BLaER1 treated with 17β-estradiol and CSF1 and Interleukin-3, amounts not matched to agents 10 nM and 100 nM (cell line): ENCODE results near the gene VSIG10L2.

Source experiments
- H3K27ac ChIP-seq, 11 experiments: shearing (Covaris generic); formaldehyde crosslinking; 2 replicates each; pipeline ENCODE4 v1.8.1; 2022
- H3K27me3 ChIP-seq, 11 experiments: shearing (Covaris generic); formaldehyde crosslinking; 2 replicates each; pipeline ENCODE4 v1.8.1; 2022
- H3K36me3 ChIP-seq, 11 experiments: shearing (Covaris generic); formaldehyde crosslinking; 2 replicates each; pipeline ENCODE4 v1.8.1; 2022
- H3K4me1 ChIP-seq, 10 experiments: shearing (Covaris generic); formaldehyde crosslinking; 2 replicates each; pipeline ENCODE4 v1.8.1; 2022
- H3K4me2 ChIP-seq, 11 experiments: shearing (Covaris generic); formaldehyde crosslinking; 2 replicates each; pipeline ENCODE4 v1.8.1; 2022
- H3K4me3 ChIP-seq, 10 experiments: shearing (Covaris generic); formaldehyde crosslinking; 2 replicates each; pipeline ENCODE4 v1.8.1; 2022
- H3K9ac ChIP-seq, 11 experiments: shearing (Covaris generic); formaldehyde crosslinking; 2 replicates each; pipeline ENCODE4 v1.8.1; 2022
- H3K9me3 ChIP-seq, 11 experiments: shearing (Covaris generic); formaldehyde crosslinking; replicated peaks in 1 of 11; 2 replicates each; pipeline ENCODE4 v1.8.1; 2022
- H4K20me1 ChIP-seq, 11 experiments: shearing (Covaris generic); formaldehyde crosslinking; 2 replicates each; pipeline ENCODE4 v1.8.1; 2022
- Cebpa-rat ChIP-seq, 11 experiments: shearing (Covaris generic); IDR thresholded peaks; 2 replicates each; pipeline ENCODE4 v1.8.1; 2022

VSIG10L2 gene

GRCh38 chr11:125987066-125987641 is 41.3 kb downstream of the VSIG10L2 start:
- Histone ChIP-seq H3K27ac (no peak overlapping the region), H3K9me3 (peaks cover 0 to 13% (median 4%) of the 10 kb centered on the region in 11 experiments; a peak in 6 of 22 replicates), H3K4me3 (no peak overlapping the region), H3K27me3 (no peaks in the 10 kb centered on the region), H3K9ac (no peak overlapping the region), H4K20me1 (no peaks in the 10 kb centered on the region), H3K4me2 (no peak overlapping the region), H3K4me1 (peaks cover 7 to 13% (median 11%) of the 10 kb centered on the region in 10 experiments), H3K36me3 (no peaks in the 10 kb centered on the region)
- TF ChIP-seq Cebpa-rat (IDR thresholded peaks at IDR 0.05) = no peak

GRCh38 chr11:125990244-125990643 is 44.4 kb downstream of the VSIG10L2 start:
- Histone ChIP-seq H3K27ac (no peak overlapping the region), H3K4me2 (no peak overlapping the region), H3K36me3 (no peaks in the 10 kb centered on the region), H3K9me3 (peaks cover 0 to 9% (median 3%) of the 10 kb centered on the region in 11 experiments; a peak in 6 of 22 replicates), H3K4me3 (no peak overlapping the region), H4K20me1 (no peaks in the 10 kb centered on the region), H3K9ac (no peak overlapping the region), H3K27me3 (no peaks in the 10 kb centered on the region), H3K4me1 (no peaks in the 10 kb centered on the region)
- TF ChIP-seq Cebpa-rat (IDR thresholded peaks at IDR 0.05) = no peak

GRCh38 chr11:125992893-125993292 is 47.0 kb downstream of the VSIG10L2 start:
- Histone ChIP-seq H4K20me1 (no peaks in the 10 kb centered on the region), H3K36me3 (no peaks in the 10 kb centered on the region), H3K4me2 (no peak overlapping the region), H3K4me1 (no peaks in the 10 kb centered on the region), H3K9me3 (no peaks in the 10 kb centered on the region), H3K4me3 (no peak overlapping the region), H3K27ac (no peak overlapping the region), H3K27me3 (no peaks in the 10 kb centered on the region), H3K9ac (no peak overlapping the region)
- TF ChIP-seq Cebpa-rat (IDR thresholded peaks at IDR 0.05) = no peak

- no peak for TF ChIP-seq Cebpa-rat (IDR thresholded peaks at IDR 0.05)
- Histone ChIP-seq H3K9ac (no peak overlapping the region), H3K36me3 (peaks cover 0 to 4% (median 0%) of the 10 kb centered on the region in 11 experiments; a peak in 2 of 22 replicates), H3K4me1 (no peaks in the 10 kb centered on the region), H4K20me1 (no peaks in the 10 kb centered on the region), H3K4me2 (no peak overlapping the region), H3K9me3 (no peaks in the 10 kb centered on the region), H3K4me3 (no peak overlapping the region), H3K27me3 (no peaks in the 10 kb centered on the region), H3K27ac (no peak overlapping the region)
Observed at GRCh38 chr11:125994509-125994908, 48.7 kb downstream of the VSIG10L2 start.

- no peak for TF ChIP-seq Cebpa-rat (IDR thresholded peaks at IDR 0.05)
- no peaks in the 10 kb centered on the region for H3K4me1 ChIP-seq
- no peak overlapping the region for H3K4me2 ChIP-seq
- no peak overlapping the region for H3K4me3 ChIP-seq
- peaks cover 0 to 4% (median 0%) of the 10 kb centered on the region in 11 experiments; a peak in 2 of 22 replicates for H3K36me3 ChIP-seq
- no peaks in the 10 kb centered on the region for H3K27me3 ChIP-seq
- no peak overlapping the region for H3K9ac ChIP-seq
- no peaks in the 10 kb centered on the region for H4K20me1 ChIP-seq
- H3K27ac ChIP-seq = no peak overlapping the region
- H3K9me3 ChIP-seq = no peaks in the 10 kb centered on the region
Observed at GRCh38 chr11:125995313-125995712, 49.5 kb downstream of the VSIG10L2 start.

GRCh38 chr11:125998267-125998666 is 52.4 kb downstream of the VSIG10L2 start:
- Histone ChIP-seq H4K20me1 (no peaks in the 10 kb centered on the region), H3K36me3 (peaks cover 0 to 4% (median 0%) of the 10 kb centered on the region in 11 experiments; a peak in 2 of 22 replicates), H3K9ac (no peak overlapping the region), H3K4me3 (no peak overlapping the region), H3K27ac (no peak overlapping the region), H3K4me2 (no peak overlapping the region), H3K9me3 (no peaks in the 10 kb centered on the region), H3K4me1 (no peaks in the 10 kb centered on the region), H3K27me3 (no peaks in the 10 kb centered on the region)
- TF ChIP-seq Cebpa-rat (IDR thresholded peaks at IDR 0.05) = no peak

GRCh38 chr11:125999234-125999880 is 53.5 kb downstream of the VSIG10L2 start:
- H3K4me2 ChIP-seq = no peak overlapping the region
- no peaks in the 10 kb centered on the region for H3K9me3 ChIP-seq
- no peak overlapping the region for H3K27ac ChIP-seq
- no peaks in the 10 kb centered on the region for H3K27me3 ChIP-seq
- no peaks in the 10 kb centered on the region for H3K4me1 ChIP-seq
- no peak overlapping the region for H3K9ac ChIP-seq
- TF ChIP-seq Cebpa-rat (IDR thresholded peaks at IDR 0.05) = no peak
- peaks cover 0 to 4% (median 0%) of the 10 kb centered on the region in 11 experiments; a peak in 3 of 22 replicates for H3K36me3 ChIP-seq
- no peaks in the 10 kb centered on the region for H4K20me1 ChIP-seq
- no peak overlapping the region for H3K4me3 ChIP-seq

- Histone ChIP-seq H3K9ac (no peak overlapping the region), H3K36me3 (peaks cover 0 to 4% (median 0%) of the 10 kb centered on the region in 11 experiments; a peak in 3 of 22 replicates), H3K27me3 (no peaks in the 10 kb centered on the region), H3K27ac (no peak overlapping the region), H3K4me2 (no peak overlapping the region), H3K4me3 (no peak overlapping the region), H3K4me1 (no peaks in the 10 kb centered on the region), H4K20me1 (no peaks in the 10 kb centered on the region), H3K9me3 (no peaks in the 10 kb centered on the region)
- TF ChIP-seq Cebpa-rat (IDR thresholded peaks at IDR 0.05) = no peak
Observed at GRCh38 chr11:126002181-126002580, 56.3 kb downstream of the VSIG10L2 start.
